ENCODE measurements around the gene TSPAN18.

GRCh38 chr11:44969651-44970252 is 243.0 kb downstream of the TSPAN18 start:
- TF ChIP-seq CTCF (conservative IDR thresholded peaks at IDR 0.05; ENCODE audit: low read depth, low read length) (no peak), EZH2 (IDR thresholded peaks at IDR 0.05; ENCODE audit: borderline replicate concordance, low read depth, low read length, poor library complexity, severe bottlenecking) (no peak)

Measured in A673 (cell line).